GM23338 (cell line): ENCODE results near the gene ABCC5. TPM values are rescaled to one million over a fixed set of nuclear protein-coding genes. Genes with fewer than 3 reads are reported as not detected.

ENCODE experiments used
- ATAC-seq: fragments of 200-7000 bp; cut with Tn5 transposase; 3 replicates; pipeline ENCODE4 v1.9.1; 2020
- DNase-seq: peaks from one replicate; pipeline ENCODE4 v3.0.0-alpha.2; 2015; ENCODE audit warnings: low spot score
- H2AFZ ChIP-seq: fragments of 200-600 bp; sonication (generic); 2 replicates; pipeline ENCODE4 v1.8.0; 2016; ENCODE audit warnings: antibody characterized with exemption, mild to moderate bottlenecking, moderate library complexity
- H3F3A ChIP-seq: fragments of 200-600 bp; sonication (generic); replicated peaks from 2 replicates; pipeline ENCODE4 v1.8.0; 2017; ENCODE audit warnings: antibody characterized with exemption, mixed run types, low read depth
- H3K27ac ChIP-seq: fragments of 200-600 bp; sonication (generic); 2 replicates; pipeline ENCODE4 v1.6.1; 2016; ENCODE audit warnings: low read depth
- H3K27me3 ChIP-seq: fragments of 200-600 bp; sonication (generic); 2 replicates; pipeline ENCODE4 v1.8.0; 2016; ENCODE audit warnings: mild to moderate bottlenecking, mixed run types, moderate library complexity; ENCODE audit not compliant: insufficient read depth
- H3K36me3 ChIP-seq: fragments of 200-600 bp; sonication (generic); 2 replicates; pipeline ENCODE4 v1.8.0; 2016; ENCODE audit warnings: mild to moderate bottlenecking; ENCODE audit not compliant: insufficient read depth
- H3K4me1 ChIP-seq: fragments of 200-600 bp; sonication (generic); 2 replicates; pipeline ENCODE4 v1.8.0; 2016; ENCODE audit warnings: mild to moderate bottlenecking, moderate library complexity; ENCODE audit not compliant: insufficient read depth
- H3K4me2 ChIP-seq: fragments of 200-600 bp; sonication (generic); 2 replicates; pipeline ENCODE4 v1.7.1; 2017; ENCODE audit warnings: mixed run types
- H3K4me3 ChIP-seq: fragments of 200-600 bp; sonication (generic); 2 replicates; pipeline ENCODE4 v1.6.1; 2016; ENCODE audit warnings: mixed run types
- H3K79me2 ChIP-seq: fragments of 200-600 bp; sonication (generic); replicated peaks from 2 replicates; pipeline ENCODE4 v1.8.0; 2017; ENCODE audit warnings: mild to moderate bottlenecking; ENCODE audit not compliant: insufficient read depth
- H3K9me2 ChIP-seq: fragments of 200-600 bp; sonication (generic); 2 replicates; pipeline ENCODE4 v1.8.0; 2017; ENCODE audit not compliant: insufficient read depth
- H4K20me1 ChIP-seq: fragments of 200-600 bp; sonication (generic); replicated peaks from 2 replicates; pipeline ENCODE4 v1.8.0; 2017; ENCODE audit warnings: mild to moderate bottlenecking; ENCODE audit not compliant: insufficient read depth
- H3K27ac Mint-ChIP-seq: 2 replicates; pipeline ENCODE4 v1.8.0; 2020; ENCODE audit warnings: inconsistent platforms, mild to moderate bottlenecking, moderate library complexity, mixed read lengths
- H3K27me3 Mint-ChIP-seq: 3 replicates; pipeline ENCODE4 v1.8.0; 2022; ENCODE audit warnings: low read depth, mild to moderate bottlenecking, moderate library complexity, mixed read lengths, inconsistent platforms; ENCODE audit not compliant: insufficient read depth, poor library complexity
- H3K36me3 Mint-ChIP-seq: 3 replicates; pipeline ENCODE4 v1.8.0; 2021; ENCODE audit warnings: low read depth, mild to moderate bottlenecking, inconsistent platforms, moderate library complexity, mixed read lengths
- H3K4me1 Mint-ChIP-seq: 3 replicates; pipeline ENCODE4 v1.8.0; 2020; ENCODE audit warnings: mild to moderate bottlenecking, inconsistent platforms, mixed read lengths
- H3K4me3 Mint-ChIP-seq: 3 replicates; pipeline ENCODE4 v1.8.0; 2021; ENCODE audit warnings: moderate library complexity, mild to moderate bottlenecking, inconsistent platforms, mixed read lengths
- H3K9me3 Mint-ChIP-seq: 3 replicates; pipeline ENCODE4 v1.8.0; 2020; ENCODE audit warnings: moderate library complexity, mild to moderate bottlenecking, inconsistent platforms, mixed read lengths
- CREB1 ChIP-seq: fragments of 250-450 bp; sonication (Bioruptor Pico); IDR thresholded peaks from 2 replicates; pipeline ENCODE4 v1.5.0; 2020; ENCODE audit warnings: low read depth, mild to moderate bottlenecking, moderate library complexity
- EZH2 ChIP-seq: fragments of 200-600 bp; sonication (generic); IDR thresholded peaks from one replicate; pipeline ENCODE4 v1.8.0; 2017; ENCODE audit warnings: antibody characterized with exemption, mild to moderate bottlenecking, low read depth; ENCODE audit not compliant: unreplicated experiment
- EZH2phosphoT487 ChIP-seq: fragments of 200-600 bp; sonication (generic); IDR thresholded peaks from one replicate; pipeline ENCODE4 v1.8.1; 2018; ENCODE audit warnings: antibody characterized with exemption; ENCODE audit not compliant: unreplicated experiment
- JUNB ChIP-seq: IDR thresholded peaks from one replicate; pipeline ENCODE4 v1.6.1; 2016; ENCODE audit warnings: antibody characterized with exemption; ENCODE audit not compliant: unreplicated experiment
- NANOG ChIP-seq: IDR thresholded peaks from 2 replicates; pipeline ENCODE4 v1.6.1; 2016; ENCODE audit warnings: antibody characterized with exemption, borderline replicate concordance
- POLR2AphosphoS5 ChIP-seq: IDR thresholded peaks from 2 replicates; pipeline ENCODE4 v1.6.1; 2016; ENCODE audit warnings: antibody characterized with exemption, low read depth
- STAT1 ChIP-seq: IDR thresholded peaks from one replicate; pipeline ENCODE4 v1.6.1; 2016; ENCODE audit warnings: antibody characterized with exemption; ENCODE audit not compliant: unreplicated experiment
- ZNF114 ChIP-seq: fragments of 250-450 bp; sonication (Bioruptor Pico); IDR thresholded peaks from 2 replicates; pipeline ENCODE4 v1.5.0; 2020; ENCODE audit warnings: mild to moderate bottlenecking, moderate library complexity
- ZNF331 ChIP-seq: fragments of 250-450 bp; sonication (Bioruptor Pico); IDR thresholded peaks from 2 replicates; pipeline ENCODE4 v1.5.0; 2020; ENCODE audit warnings: low read depth, mild to moderate bottlenecking, moderate library complexity
- polyA plus RNA-seq: library from polyadenylated mRNA; unstranded; fragments of >200 nt; fragmentation: Nextera tagmentation; extraction: Ambion mirVana; gene quantifications from 2 replicates; pipeline ENCODE4 v1.2.1, GENCODE V29; 2016
- total RNA-seq: library from RNA; depleted of rRNA; stranded (reverse); fragments of >200 nt; shearing (Covaris generic); gene quantifications from 2 replicates; pipeline ENCODE4 v1.2.3, GENCODE V29; 2014
- TF ChIP-seq, protein P1 (sequence below): IDR thresholded peaks from 2 replicates; pipeline ENCODE4 v1.6.1; 2016; ENCODE audit warnings: antibody characterized with exemption
- TF ChIP-seq, protein P2 (sequence below): IDR thresholded peaks from one replicate; pipeline ENCODE4 v1.6.1; 2018; ENCODE audit warnings: antibody characterized with exemption; ENCODE audit not compliant: unreplicated experiment
- TF ChIP-seq, protein P3 (sequence below): fragments of 250-450 bp; sonication (Bioruptor Pico); IDR thresholded peaks from 2 replicates; pipeline ENCODE4 v1.5.0; 2020; ENCODE audit warnings: mild to moderate bottlenecking, moderate library complexity
- TF ChIP-seq, protein P4 (sequence below), 2 experiments: fragments of 200-600 bp in 1 of 2; sonication (generic) in 1 of 2; conservative IDR thresholded peaks; 2 replicates each; pipeline versions ENCODE4 v1.5.1 to v1.6.1; 2016 to 2017; ENCODE audit warnings: antibody characterized with exemption in 2 of 2, low read depth in 2 of 2, mild to moderate bottlenecking in 2 of 2, moderate library complexity in 1 of 2

Gene ABCC5
- total and polyA plus RNA-seq, 2 experiments from 2014 or later, result 14.0 to 39.9 TPM

DNA sequence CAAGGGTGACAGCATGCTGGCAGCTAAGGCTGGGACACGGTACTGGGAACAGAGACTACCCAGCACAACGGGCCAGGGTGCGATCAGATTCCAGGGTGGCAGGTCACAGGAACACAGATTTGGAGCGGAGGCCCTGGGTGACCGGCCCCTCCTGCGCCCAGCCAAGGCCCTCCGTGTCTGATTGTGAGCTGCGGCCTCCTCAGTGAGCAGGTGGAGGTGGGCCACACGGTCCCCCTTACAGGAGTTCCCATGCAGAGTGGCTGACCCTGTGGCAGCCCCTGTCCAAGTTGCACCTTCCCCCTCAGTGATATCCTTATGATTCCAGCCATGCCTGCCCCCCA is 104.1 kb downstream of the ABCC5 start:
- Histone ChIP-seq H3K4me2 (no peak overlapping the region), H3K9me2 (no peaks in the 10 kb centered on the region), H2AFZ (no peak overlapping the region), H3K36me3 (no peaks in the 10 kb centered on the region), H3K27ac (no peak overlapping the region), H3K4me3 (no peak overlapping the region), H3F3A (no peaks in the 10 kb centered on the region), H3K79me2 (no peaks in the 10 kb centered on the region), H3K4me1 (no peaks in the 10 kb centered on the region), H3K27me3 (no peaks in the 10 kb centered on the region), H4K20me1 (no peaks in the 10 kb centered on the region)
- no peak for DNase-seq
- H3K9me3 Mint-ChIP-seq, result no peaks in the 10 kb centered on the region; the same call in 2 of the 3 replicates
- no peak for ATAC-seq
- TF ChIP-seq POLR2AphosphoS5 (no peak), EZH2phosphoT487 (no peak), JUNB (no peak), ZNF331 (CRISPR knock-in tag) (no peak), EZH2 (no peak), CREB1 (CRISPR knock-in tag) (no peak), STAT1 (no peak), ZNF114 (CRISPR knock-in tag) (no peak), NANOG (no peak)
- TF ChIP-seq, protein P1, sequence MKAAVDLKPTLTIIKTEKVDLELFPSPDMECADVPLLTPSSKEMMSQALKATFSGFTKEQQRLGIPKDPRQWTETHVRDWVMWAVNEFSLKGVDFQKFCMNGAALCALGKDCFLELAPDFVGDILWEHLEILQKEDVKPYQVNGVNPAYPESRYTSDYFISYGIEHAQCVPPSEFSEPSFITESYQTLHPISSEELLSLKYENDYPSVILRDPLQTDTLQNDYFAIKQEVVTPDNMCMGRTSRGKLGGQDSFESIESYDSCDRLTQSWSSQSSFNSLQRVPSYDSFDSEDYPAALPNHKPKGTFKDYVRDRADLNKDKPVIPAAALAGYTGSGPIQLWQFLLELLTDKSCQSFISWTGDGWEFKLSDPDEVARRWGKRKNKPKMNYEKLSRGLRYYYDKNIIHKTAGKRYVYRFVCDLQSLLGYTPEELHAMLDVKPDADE, result no peak
- TF ChIP-seq, protein P2, sequence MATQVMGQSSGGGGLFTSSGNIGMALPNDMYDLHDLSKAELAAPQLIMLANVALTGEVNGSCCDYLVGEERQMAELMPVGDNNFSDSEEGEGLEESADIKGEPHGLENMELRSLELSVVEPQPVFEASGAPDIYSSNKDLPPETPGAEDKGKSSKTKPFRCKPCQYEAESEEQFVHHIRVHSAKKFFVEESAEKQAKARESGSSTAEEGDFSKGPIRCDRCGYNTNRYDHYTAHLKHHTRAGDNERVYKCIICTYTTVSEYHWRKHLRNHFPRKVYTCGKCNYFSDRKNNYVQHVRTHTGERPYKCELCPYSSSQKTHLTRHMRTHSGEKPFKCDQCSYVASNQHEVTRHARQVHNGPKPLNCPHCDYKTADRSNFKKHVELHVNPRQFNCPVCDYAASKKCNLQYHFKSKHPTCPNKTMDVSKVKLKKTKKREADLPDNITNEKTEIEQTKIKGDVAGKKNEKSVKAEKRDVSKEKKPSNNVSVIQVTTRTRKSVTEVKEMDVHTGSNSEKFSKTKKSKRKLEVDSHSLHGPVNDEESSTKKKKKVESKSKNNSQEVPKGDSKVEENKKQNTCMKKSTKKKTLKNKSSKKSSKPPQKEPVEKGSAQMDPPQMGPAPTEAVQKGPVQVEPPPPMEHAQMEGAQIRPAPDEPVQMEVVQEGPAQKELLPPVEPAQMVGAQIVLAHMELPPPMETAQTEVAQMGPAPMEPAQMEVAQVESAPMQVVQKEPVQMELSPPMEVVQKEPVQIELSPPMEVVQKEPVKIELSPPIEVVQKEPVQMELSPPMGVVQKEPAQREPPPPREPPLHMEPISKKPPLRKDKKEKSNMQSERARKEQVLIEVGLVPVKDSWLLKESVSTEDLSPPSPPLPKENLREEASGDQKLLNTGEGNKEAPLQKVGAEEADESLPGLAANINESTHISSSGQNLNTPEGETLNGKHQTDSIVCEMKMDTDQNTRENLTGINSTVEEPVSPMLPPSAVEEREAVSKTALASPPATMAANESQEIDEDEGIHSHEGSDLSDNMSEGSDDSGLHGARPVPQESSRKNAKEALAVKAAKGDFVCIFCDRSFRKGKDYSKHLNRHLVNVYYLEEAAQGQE, result no peak
- TF ChIP-seq, protein P3, sequence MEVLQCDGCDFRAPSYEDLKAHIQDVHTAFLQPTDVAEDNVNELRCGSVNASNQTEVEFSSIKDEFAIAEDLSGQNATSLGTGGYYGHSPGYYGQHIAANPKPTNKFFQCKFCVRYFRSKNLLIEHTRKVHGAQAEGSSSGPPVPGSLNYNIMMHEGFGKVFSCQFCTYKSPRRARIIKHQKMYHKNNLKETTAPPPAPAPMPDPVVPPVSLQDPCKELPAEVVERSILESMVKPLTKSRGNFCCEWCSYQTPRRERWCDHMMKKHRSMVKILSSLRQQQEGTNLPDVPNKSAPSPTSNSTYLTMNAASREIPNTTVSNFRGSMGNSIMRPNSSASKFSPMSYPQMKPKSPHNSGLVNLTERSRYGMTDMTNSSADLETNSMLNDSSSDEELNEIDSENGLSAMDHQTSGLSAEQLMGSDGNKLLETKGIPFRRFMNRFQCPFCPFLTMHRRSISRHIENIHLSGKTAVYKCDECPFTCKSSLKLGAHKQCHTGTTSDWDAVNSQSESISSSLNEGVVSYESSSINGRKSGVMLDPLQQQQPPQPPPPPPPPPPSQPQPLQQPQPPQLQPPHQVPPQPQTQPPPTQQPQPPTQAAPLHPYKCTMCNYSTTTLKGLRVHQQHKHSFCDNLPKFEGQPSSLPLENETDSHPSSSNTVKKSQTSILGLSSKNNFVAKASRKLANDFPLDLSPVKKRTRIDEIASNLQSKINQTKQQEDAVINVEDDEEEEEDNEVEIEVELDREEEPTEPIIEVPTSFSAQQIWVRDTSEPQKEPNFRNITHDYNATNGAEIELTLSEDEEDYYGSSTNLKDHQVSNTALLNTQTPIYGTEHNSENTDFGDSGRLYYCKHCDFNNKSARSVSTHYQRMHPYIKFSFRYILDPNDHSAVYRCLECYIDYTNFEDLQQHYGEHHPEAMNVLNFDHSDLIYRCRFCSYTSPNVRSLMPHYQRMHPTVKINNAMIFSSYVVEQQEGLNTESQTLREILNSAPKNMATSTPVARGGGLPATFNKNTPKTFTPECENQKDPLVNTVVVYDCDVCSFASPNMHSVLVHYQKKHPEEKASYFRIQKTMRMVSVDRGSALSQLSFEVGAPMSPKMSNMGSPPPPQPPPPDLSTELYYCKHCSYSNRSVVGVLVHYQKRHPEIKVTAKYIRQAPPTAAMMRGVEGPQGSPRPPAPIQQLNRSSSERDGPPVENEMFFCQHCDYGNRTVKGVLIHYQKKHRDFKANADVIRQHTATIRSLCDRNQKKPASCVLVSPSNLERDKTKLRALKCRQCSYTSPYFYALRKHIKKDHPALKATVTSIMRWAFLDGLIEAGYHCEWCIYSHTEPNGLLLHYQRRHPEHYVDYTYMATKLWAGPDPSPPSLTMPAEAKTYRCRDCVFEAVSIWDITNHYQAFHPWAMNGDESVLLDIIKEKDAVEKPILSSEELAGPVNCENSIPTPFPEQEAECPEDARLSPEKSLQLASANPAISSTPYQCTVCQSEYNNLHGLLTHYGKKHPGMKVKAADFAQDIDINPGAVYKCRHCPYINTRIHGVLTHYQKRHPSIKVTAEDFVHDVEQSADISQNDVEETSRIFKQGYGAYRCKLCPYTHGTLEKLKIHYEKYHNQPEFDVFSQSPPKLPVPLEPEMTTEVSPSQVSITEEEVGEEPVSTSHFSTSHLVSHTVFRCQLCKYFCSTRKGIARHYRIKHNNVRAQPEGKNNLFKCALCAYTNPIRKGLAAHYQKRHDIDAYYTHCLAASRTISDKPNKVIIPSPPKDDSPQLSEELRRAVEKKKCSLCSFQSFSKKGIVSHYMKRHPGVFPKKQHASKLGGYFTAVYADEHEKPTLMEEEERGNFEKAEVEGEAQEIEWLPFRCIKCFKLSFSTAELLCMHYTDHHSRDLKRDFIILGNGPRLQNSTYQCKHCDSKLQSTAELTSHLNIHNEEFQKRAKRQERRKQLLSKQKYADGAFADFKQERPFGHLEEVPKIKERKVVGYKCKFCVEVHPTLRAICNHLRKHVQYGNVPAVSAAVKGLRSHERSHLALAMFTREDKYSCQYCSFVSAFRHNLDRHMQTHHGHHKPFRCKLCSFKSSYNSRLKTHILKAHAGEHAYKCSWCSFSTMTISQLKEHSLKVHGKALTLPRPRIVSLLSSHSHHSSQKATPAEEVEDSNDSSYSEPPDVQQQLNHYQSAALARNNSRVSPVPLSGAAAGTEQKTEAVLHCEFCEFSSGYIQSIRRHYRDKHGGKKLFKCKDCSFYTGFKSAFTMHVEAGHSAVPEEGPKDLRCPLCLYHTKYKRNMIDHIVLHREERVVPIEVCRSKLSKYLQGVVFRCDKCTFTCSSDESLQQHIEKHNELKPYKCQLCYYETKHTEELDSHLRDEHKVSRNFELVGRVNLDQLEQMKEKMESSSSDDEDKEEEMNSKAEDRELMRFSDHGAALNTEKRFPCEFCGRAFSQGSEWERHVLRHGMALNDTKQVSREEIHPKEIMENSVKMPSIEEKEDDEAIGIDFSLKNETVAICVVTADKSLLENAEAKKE (CRISPR knock-in tag), result no peak
- TF ChIP-seq, protein P4, sequence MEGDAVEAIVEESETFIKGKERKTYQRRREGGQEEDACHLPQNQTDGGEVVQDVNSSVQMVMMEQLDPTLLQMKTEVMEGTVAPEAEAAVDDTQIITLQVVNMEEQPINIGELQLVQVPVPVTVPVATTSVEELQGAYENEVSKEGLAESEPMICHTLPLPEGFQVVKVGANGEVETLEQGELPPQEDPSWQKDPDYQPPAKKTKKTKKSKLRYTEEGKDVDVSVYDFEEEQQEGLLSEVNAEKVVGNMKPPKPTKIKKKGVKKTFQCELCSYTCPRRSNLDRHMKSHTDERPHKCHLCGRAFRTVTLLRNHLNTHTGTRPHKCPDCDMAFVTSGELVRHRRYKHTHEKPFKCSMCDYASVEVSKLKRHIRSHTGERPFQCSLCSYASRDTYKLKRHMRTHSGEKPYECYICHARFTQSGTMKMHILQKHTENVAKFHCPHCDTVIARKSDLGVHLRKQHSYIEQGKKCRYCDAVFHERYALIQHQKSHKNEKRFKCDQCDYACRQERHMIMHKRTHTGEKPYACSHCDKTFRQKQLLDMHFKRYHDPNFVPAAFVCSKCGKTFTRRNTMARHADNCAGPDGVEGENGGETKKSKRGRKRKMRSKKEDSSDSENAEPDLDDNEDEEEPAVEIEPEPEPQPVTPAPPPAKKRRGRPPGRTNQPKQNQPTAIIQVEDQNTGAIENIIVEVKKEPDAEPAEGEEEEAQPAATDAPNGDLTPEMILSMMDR (conservative IDR thresholded peaks at IDR 0.05; ENCODE audit: low read depth in 2 of 2), result no peak
- peaks cover 10% of the 10 kb centered on the region for H3K27me3 Mint-ChIP-seq
- no peak overlapping the region for H3K27ac Mint-ChIP-seq
- peaks cover 5% of the 10 kb centered on the region for H3K4me1 Mint-ChIP-seq
- no peaks in the 10 kb centered on the region for H3K36me3 Mint-ChIP-seq
- no peak overlapping the region for H3K4me3 Mint-ChIP-seq
